HG02938 (cell line): ENCODE measurements around the gene RGS2.

Experiments
- ATAC-seq: cut with Tn5 transposase; IDR thresholded peaks from one replicate; pipeline ENCODE4 v1.9.1; 2021; ENCODE audit warnings: mild to moderate bottlenecking, moderate library complexity; ENCODE audit not compliant: unreplicated experiment

Gene RGS2

DNA sequence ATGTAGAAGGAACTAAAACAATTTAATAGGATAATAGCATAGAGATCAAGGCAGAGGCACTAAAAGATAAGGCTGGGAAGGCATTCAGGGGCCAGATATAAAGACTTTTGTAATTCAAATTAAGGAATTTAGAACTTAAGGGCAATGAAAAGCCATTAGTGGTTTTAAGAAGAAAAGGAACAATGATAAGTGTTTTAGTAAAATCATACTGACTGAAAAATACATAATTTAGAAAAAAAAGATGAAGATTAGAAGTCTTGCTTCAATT is 14.1 kb upstream of the RGS2 start:
- ATAC-seq, result no peak

GRCh38 chr1:192795916-192796618 is 12.8 kb upstream of the RGS2 start:
- no peak for ATAC-seq

- no peak for ATAC-seq
Observed at GRCh38 chr1:192797143-192797542, 11.7 kb upstream of the RGS2 start.

GRCh38 chr1:192797891-192798290 is 10.9 kb upstream of the RGS2 start:
- ATAC-seq, result no peak

GRCh38 chr1:192801451-192801850 is 7.4 kb upstream of the RGS2 start:
- ATAC-seq, result no peak

DNA sequence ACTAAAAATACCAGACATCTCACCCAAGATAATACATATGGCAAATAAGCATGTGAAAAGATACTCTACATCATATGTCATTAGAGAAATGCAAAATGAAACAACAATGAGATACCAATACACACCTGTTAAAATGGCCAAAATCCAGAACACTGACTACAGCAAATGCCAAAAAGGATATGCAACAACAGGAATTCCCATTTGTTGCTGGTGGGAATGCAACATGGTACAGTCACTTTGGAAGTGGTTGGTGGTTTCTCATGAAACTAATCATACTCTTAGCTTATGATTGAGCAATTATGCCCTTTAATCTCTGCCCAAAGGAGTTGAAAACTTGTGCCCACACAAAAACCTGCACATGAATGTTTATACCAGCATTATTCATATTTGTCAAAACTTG is 6.4 kb upstream of the RGS2 start:
- ATAC-seq, result no peak

DNA sequence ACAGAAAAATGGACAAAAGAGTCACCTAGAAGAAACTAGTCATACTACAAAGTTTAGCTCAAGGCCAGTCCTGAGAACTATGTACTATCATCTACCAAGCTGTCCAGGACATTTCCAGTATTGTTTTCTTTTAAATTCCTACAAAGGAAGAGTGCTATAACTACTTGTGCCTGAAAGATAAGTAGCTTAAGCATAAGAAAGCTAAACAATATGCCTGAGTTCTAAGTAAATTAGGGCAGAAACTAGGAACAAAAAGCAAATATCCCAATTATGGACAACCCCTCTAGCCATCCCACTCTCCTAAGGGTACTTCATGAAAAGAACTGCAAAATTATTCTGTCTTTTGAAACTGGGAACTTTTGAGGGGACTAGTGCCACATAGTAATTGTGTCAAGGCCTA is 5.3 kb upstream of the RGS2 start:
- no peak for ATAC-seq

- ATAC-seq, result no peak
Observed at GRCh38 chr1:192805832-192806323, 3.0 kb upstream of the RGS2 start.

DNA sequence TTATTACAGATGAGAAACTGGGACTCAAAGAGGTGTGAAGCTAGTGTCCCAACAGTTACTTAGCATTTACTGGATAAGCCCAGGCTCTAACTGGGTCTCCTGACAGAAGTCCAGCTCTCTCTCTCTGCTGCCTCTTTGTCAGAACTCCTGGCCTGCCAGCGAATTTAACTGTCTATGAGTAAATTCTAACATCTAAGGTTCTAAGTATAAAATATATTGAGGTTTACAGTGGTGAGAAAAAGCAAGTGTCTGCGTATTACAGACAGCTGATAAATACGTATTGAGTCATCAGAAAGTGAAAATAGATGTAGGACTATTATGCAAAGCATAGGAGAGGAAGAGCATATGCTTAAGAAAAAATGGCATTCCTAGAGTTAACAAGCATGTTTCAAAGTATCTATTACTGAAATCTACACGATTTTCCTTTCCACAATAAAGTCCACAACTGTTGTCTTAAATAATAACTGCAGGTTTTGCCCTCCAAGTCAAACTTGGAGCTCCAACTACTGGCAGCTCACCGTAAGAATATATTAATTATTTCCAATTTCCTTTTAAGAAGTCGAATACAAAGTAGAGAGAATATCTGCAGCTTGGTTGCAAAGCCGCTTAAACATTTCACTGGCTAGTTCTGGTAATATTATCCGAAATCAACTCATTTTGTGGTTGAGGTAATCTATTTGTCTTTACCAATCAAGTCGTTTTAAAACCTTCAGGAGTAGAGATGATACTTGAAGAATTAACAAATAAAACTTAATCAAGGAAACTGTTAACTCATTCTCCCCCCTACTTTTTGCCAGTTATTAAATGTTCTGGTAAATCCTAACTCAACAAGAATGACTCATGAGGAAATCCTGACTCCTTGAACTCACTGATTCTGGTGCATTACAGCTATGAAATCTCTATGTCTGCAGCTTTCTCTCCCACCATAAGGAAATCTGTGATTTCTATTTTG is 1.4 kb upstream of the RGS2 start:
- ATAC-seq, result peak; percentile 50

DNA sequence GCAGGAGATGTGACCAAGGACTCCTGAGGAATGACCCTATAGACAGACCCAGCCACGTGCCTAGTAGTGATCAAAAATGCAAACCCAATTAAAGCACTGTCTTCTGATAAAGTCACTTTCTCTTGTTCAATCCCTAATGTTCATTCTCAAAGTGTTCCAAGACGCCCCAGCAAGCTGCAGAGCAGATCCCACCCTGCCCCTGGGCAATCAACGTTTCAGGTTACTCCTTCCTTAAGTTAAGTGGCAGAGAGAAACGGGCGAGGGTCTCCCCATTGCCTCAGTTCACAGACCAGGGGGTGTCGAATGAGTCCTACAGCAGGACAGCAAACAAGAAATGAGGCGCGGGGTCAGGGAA is 699 bp upstream of the RGS2 start:
- no peak for ATAC-seq

GRCh38 chr1:192809307-192810252 is 741 bp downstream of the RGS2 start:
- peak; percentile 9 for ATAC-seq

DNA sequence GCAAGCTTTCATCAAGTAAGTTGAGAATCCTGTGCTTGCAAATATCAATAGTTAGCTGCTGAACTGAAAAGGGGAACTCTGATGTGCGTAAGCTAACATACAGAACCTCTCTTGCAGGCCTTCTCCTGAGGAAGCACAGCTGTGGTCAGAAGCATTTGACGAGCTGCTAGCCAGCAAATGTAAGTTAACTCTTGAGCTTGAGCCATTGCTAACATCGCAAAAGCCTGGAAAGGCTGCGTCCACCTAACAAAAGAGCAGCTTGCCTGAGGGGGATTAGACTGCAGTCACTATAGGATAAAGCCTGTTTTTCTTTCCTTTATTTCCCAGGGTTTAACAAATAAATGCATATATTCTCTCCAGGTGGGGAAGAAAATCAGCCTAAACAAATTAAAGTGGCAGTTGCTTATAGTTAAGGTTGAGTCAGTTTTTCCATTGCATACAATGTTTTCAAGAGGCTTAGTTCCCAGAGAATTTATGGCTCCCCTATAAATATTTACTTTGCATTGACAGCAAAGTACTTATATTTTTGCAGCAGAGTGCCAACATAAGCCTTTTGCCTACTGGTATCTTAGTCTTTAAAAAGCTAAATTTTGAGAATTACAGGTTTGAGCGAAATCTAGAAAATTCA is 1.5 kb downstream of the RGS2 start:
- no peak for ATAC-seq

- no peak for ATAC-seq
Observed at GRCh38 chr1:192811006-192811405, 2.2 kb downstream of the RGS2 start.

- ATAC-seq, result no peak
Observed at GRCh38 chr1:192811594-192812239, 2.9 kb downstream of the RGS2 start.

DNA sequence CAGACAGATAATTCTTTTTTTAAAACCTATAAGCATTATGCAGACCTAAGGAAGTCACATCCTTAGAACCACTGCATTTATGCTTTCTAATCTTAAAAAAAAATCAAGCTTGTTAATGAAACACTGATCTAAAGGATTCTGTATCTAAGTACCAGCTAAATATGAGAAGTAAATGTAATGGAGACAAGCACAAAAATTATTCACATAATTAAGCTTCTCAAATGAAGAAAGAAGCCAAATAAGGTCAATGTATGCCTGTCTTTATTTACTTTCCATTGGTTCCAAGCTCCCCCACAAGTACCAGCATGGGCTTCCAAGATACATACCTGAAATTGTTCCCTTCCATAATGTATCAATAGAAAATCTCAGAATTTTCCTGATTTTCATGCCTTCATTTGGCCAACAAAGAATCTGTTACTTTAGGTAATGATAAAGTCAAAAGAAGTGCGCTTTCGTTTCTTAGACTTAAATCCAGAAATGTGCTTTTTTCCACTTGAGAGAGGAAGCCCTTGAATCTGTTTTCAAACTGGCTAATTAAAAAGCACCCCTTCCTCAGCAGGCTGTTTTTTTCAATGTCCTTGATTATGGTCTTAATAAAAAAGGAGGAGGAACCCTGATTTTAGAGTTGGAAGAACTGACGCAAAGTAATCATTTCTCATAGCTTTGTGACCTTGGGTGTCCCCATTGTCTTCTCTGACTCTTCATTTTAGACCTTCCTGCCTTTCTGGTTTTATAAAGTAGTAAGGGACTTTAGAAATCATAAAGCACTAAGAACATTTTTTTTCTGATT is 3.8 kb downstream of the RGS2 start:
- no peak for ATAC-seq

DNA sequence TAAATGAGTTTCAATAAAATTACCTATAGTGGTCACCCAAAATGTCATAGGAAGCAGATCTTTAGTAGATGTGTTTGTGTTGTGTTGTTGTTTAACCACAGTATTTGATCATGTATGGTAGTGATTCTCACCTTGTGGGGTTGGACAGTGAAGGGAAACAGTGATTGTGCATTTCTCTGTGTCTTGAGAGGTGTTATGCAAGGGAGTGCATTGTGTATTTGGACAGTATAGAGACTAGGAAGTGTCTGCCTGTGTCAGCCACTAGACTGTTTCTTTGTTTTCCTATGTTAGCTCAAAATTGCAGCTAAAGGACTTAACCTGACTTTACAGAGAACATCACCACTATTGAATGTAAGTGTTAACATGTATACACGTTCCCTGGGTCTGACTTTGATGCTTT is 6.0 kb downstream of the RGS2 start:
- ATAC-seq, result no peak

GRCh38 chr1:192817246-192817645 is 8.4 kb downstream of the RGS2 start:
- no peak for ATAC-seq

GRCh38 chr1:192821296-192821695 is 12.5 kb downstream of the RGS2 start:
- no peak for ATAC-seq

GRCh38 chr1:192824511-192824910 is 15.7 kb downstream of the RGS2 start:
- no peak for ATAC-seq
